Measurements from ENCODE around the gene PTGER2. TPM values are rescaled to one million over a fixed set of nuclear protein-coding genes. Genes with fewer than 3 reads are reported as not detected.

Gene PTGER2
- total RNA-seq, 1 experiment from 2014 or later, result 0.57 TPM

GRCh38 chr14:52275372-52275771, 38.7 kb upstream of the PTGER2 start (continued):
- TF ChIP-seq ZBTB33 (IDR thresholded peaks at IDR 0.05; ENCODE audit: extremely low read depth, insufficient replicate concordance, low read length) (no peak), SP1 (IDR thresholded peaks at IDR 0.05; ENCODE audit: low read depth) (no peak), CBX3 (IDR thresholded peaks at IDR 0.05; ENCODE audit: low read depth) (no peak), POLR2AphosphoS5 (IDR thresholded peaks at IDR 0.05; ENCODE audit: low read depth, low read length) (no peak), SIN3A (IDR thresholded peaks at IDR 0.05; ENCODE audit: low read depth) (no peak), TCF7L2 (IDR thresholded peaks at IDR 0.05; ENCODE audit: borderline replicate concordance, extremely low read depth, insufficient read depth, insufficient read length) (no peak), ELF1 (IDR thresholded peaks at IDR 0.05; ENCODE audit: borderline replicate concordance, low read depth) (no peak), EZH2 (IDR thresholded peaks at IDR 0.05) (no peak), MAX (IDR thresholded peaks at IDR 0.05) (no peak)

- ChIA-PET CTCF (no interaction called here), POLR2A (no interaction called here), RAD21 (ENCODE audit: low non-redundant PET in 1 of 2, low total read pairs in 2 of 2, uncharacterized antibody in 2 of 2, unreplicated experiment in 2 of 2) (no interaction called here)
- Histone ChIP-seq H3K4me3 (replicated peaks in 1 of 2; ENCODE audit: low read depth in 1 of 2, low read length in 2 of 2) (no peak overlapping the region), H3K27me3 (ENCODE audit: insufficient read depth, low read length) (no peaks in the 10 kb centered on the region), H2AFZ (ENCODE audit: low read depth, low read length, poor library complexity, severe bottlenecking) (no peak overlapping the region), H3K4me2 (ENCODE audit: low read length) (no peak overlapping the region), H3K4me1 (ENCODE audit: control insufficient read depth in 1 of 2, insufficient read depth in 2 of 2, low read length in 2 of 2) (peaks cover 0 to 5% of the 10 kb centered on the region in 2 experiments; a peak in 2 of 4 replicates), H4K20me1 (ENCODE audit: insufficient read depth) (no peaks in the 10 kb centered on the region), H3K27ac (ENCODE audit: low read depth, low read length) (no peak overlapping the region), H3K79me2 (ENCODE audit: insufficient read depth, low read length) (no peaks in the 10 kb centered on the region), H3K9me2 (ENCODE audit: insufficient read depth) (no peaks in the 10 kb centered on the region), H3K9ac (ENCODE audit: low read length) (no peak overlapping the region), H3K9me3 (ENCODE audit: control insufficient read depth in 1 of 2, insufficient read depth in 1 of 2, low read depth in 1 of 2, low read length in 2 of 2) (no peaks in the 10 kb centered on the region), H3K36me3 (ENCODE audit: control insufficient read depth in 1 of 2, insufficient read depth in 2 of 2, low read length in 2 of 2) (no peaks in the 10 kb centered on the region)
- TF ChIP-seq ZFX (IDR thresholded peaks at IDR 0.05) (no peak), ATF3 (IDR thresholded peaks at IDR 0.05) (no peak), EGR1 (IDR thresholded peaks at IDR 0.05; ENCODE audit: low read depth) (no peak), SP1 (IDR thresholded peaks at IDR 0.05; ENCODE audit: low read depth) (no peak), ZNF274 (IDR thresholded peaks at IDR 0.05; ENCODE audit: low read depth, low read length) (no peak), CTCF (IDR thresholded peaks at IDR 0.05 in 2 of 3, conservative IDR thresholded peaks at IDR 0.05 in 1 of 3; ENCODE audit: borderline replicate concordance in 1 of 3, insufficient read depth in 1 of 3, low read depth in 2 of 3, low read length in 2 of 3) (no peak), CEBPB (IDR thresholded peaks at IDR 0.05; ENCODE audit: low read depth) (no peak), JUND (IDR thresholded peaks at IDR 0.05) (no peak), RAD21 (IDR thresholded peaks at IDR 0.05; ENCODE audit: low read depth) (no peak), YY1 (IDR thresholded peaks at IDR 0.05; ENCODE audit: extremely low read depth, insufficient replicate concordance, low read depth, low read length) (no peak), POLR2AphosphoS5 (IDR thresholded peaks at IDR 0.05; ENCODE audit: low read depth, low read length) (no peak)
- intact Hi-C loops (cut with micrococcal nuclease), result loop anchor here (10.0 kb wide), 1 partner anchor 133 kb away; no protein-coding TSS in a partner anchor
- no TSS peak for BruUV-seq (replicated peaks)
- DNase-seq (ENCODE audit: low read depth, low spot score) (no peak), ATAC-seq (no peak)
These were observed 36.6 kb upstream of the PTGER2 start for GRCh38 chr14:52277552-52277951.
